PC-3 (cell line): Measurements from ENCODE around the gene LILRB3.

Experiments used
- CTCF ChIP-seq: fragments of 300-600 bp; sonication (generic); conservative IDR thresholded peaks from 2 replicates; pipeline ENCODE4 v1.5.1; 2017; ENCODE audit warnings: antibody characterized with exemption, low read depth, mild to moderate bottlenecking, low read length
- EZH2 ChIP-seq: fragments of 300-600 bp; sonication (generic); IDR thresholded peaks from one replicate; pipeline ENCODE4 v1.6.1; 2017; ENCODE audit warnings: antibody characterized with exemption, mild to moderate bottlenecking, low read length; ENCODE audit not compliant: unreplicated experiment
- EZH2phosphoT487 ChIP-seq: fragments of 300-600 bp; sonication (generic); IDR thresholded peaks from 2 replicates; pipeline ENCODE4 v1.6.1; 2018; ENCODE audit warnings: mild to moderate bottlenecking, antibody characterized with exemption, low read length, borderline replicate concordance

- TF ChIP-seq CTCF (no peak), EZH2phosphoT487 (no peak), EZH2 (no peak)
These were observed 17.9 kb downstream of the LILRB3 start for GRCh38 chr19:54204767-54205468.
